ENCODE data around the gene HOXC10. TPM values are rescaled to one million over a fixed set of nuclear protein-coding genes. Genes with fewer than 3 reads are reported as not detected.
A peak's percentile ranks its signal among the peaks of the same experiment; 100 is the strongest.

HOXC10 gene
- total RNA-seq, 2 donors from 2014 or later: not detected

- Mint-ChIP-seq H3K27me3 (peaks cover 61 to 81% of the 10 kb centered on the region in 2 donors), H3K9me3 (no peaks in the 10 kb centered on the region), H3K27ac (no peak overlapping the region), H3K4me1 (ENCODE audit: low read depth in 2 of 2) (peaks cover 27 to 28% of the 10 kb centered on the region in 2 donors), H3K36me3 (no peaks in the 10 kb centered on the region), H3K4me3 (peak overlapping the region; percentile 26)
- ATAC-seq (no peak), DNase-seq (ENCODE audit: low spot score) (no peak)
Measured at GRCh38 chr12:53965281-53966084, 19.5 kb upstream of the HOXC10 start.

- DNase-seq (ENCODE audit: low spot score) (no peak), ATAC-seq (no peak)
- peak overlapping the region; percentile 19 for H3K4me3 Mint-ChIP-seq
- peaks cover 25 to 28% of the 10 kb centered on the region in 2 donors for H3K4me1 Mint-ChIP-seq (ENCODE audit: low read depth in 2 of 2)
- H3K9me3 Mint-ChIP-seq: no peaks in the 10 kb centered on the region
- peaks cover 65 to 84% of the 10 kb centered on the region in 2 donors for H3K27me3 Mint-ChIP-seq
- no peaks in the 10 kb centered on the region for H3K36me3 Mint-ChIP-seq
- no peak overlapping the region for H3K27ac Mint-ChIP-seq
Measured at GRCh38 chr12:53966085-53966384, 18.9 kb upstream of the HOXC10 start.

GRCh38 chr12:53966385-53967133, 18.4 kb upstream of the HOXC10 start:
- DNase-seq (ENCODE audit: low spot score): no peak
- H3K27me3 Mint-ChIP-seq: peaks cover 70 to 89% of the 10 kb centered on the region in 2 donors
- no peaks in the 10 kb centered on the region for H3K9me3 Mint-ChIP-seq
- H3K4me1 Mint-ChIP-seq (ENCODE audit: low read depth in 2 of 2): peaks cover 25 to 28% of the 10 kb centered on the region in 2 donors
- H3K4me3 Mint-ChIP-seq: peak overlapping the region; percentile 19
- H3K36me3 Mint-ChIP-seq: no peaks in the 10 kb centered on the region
- ATAC-seq: no peak
- no peak overlapping the region for H3K27ac Mint-ChIP-seq

- H3K4me1 Mint-ChIP-seq (ENCODE audit: low read depth in 2 of 2): peaks cover 25 to 28% of the 10 kb centered on the region in 2 donors
- H3K4me3 Mint-ChIP-seq: no peak overlapping the region
- H3K36me3 Mint-ChIP-seq: no peaks in the 10 kb centered on the region
- DNase-seq (ENCODE audit: low spot score): no peak
- no peak for ATAC-seq
- H3K27me3 Mint-ChIP-seq: peaks cover 78 to 95% of the 10 kb centered on the region in 2 donors
- H3K9me3 Mint-ChIP-seq: no peaks in the 10 kb centered on the region
- H3K27ac Mint-ChIP-seq: no peak overlapping the region
Measured at GRCh38 chr12:53967421-53967925, 17.5 kb upstream of the HOXC10 start.

GRCh38 chr12:53968214-53969127, 16.5 kb upstream of the HOXC10 start:
- Mint-ChIP-seq H3K4me1 (ENCODE audit: low read depth in 2 of 2) (peaks cover 31 to 32% of the 10 kb centered on the region in 2 donors), H3K9me3 (no peaks in the 10 kb centered on the region), H3K27me3 (peaks cover 80 to 95% of the 10 kb centered on the region in 2 donors), H3K4me3 (no peak overlapping the region), H3K27ac (no peak overlapping the region), H3K36me3 (no peaks in the 10 kb centered on the region)
- DNase-seq (ENCODE audit: low spot score) (no peak), ATAC-seq (no peak)

GRCh38 chr12:53969588-53970259, 15.2 kb upstream of the HOXC10 start:
- DNase-seq (ENCODE audit: low spot score) (no peak), ATAC-seq (no peak)
- Mint-ChIP-seq H3K36me3 (no peaks in the 10 kb centered on the region), H3K27me3 (peaks cover 71 to 84% of the 10 kb centered on the region in 2 donors), H3K4me1 (ENCODE audit: low read depth in 2 of 2) (peaks cover 21 to 25% of the 10 kb centered on the region in 2 donors), H3K27ac (no peak overlapping the region), H3K9me3 (no peaks in the 10 kb centered on the region), H3K4me3 (no peak overlapping the region)

- H3K36me3 Mint-ChIP-seq: no peaks in the 10 kb centered on the region
- no peak overlapping the region for H3K27ac Mint-ChIP-seq
- no peak for ATAC-seq
- H3K27me3 Mint-ChIP-seq: peaks cover 67 to 81% of the 10 kb centered on the region in 2 donors
- DNase-seq (ENCODE audit: low spot score): no peak
- H3K4me3 Mint-ChIP-seq: no peak overlapping the region
- H3K9me3 Mint-ChIP-seq: no peaks in the 10 kb centered on the region
- H3K4me1 Mint-ChIP-seq (ENCODE audit: low read depth in 2 of 2): peaks cover 18 to 24% of the 10 kb centered on the region in 2 donors
Measured at GRCh38 chr12:53970451-53970850, 14.5 kb upstream of the HOXC10 start.

- ATAC-seq: no peak
Measured at GRCh38 chr12:53971129-53971528, 13.8 kb upstream of the HOXC10 start.

GRCh38 chr12:53971686-53972085, 13.3 kb upstream of the HOXC10 start:
- no peak for DNase-seq (ENCODE audit: low spot score)
- peaks cover 12 to 20% of the 10 kb centered on the region in 2 donors for H3K4me1 Mint-ChIP-seq (ENCODE audit: low read depth in 2 of 2)
- no peak overlapping the region for H3K4me3 Mint-ChIP-seq
- no peak overlapping the region for H3K27ac Mint-ChIP-seq
- no peaks in the 10 kb centered on the region for H3K9me3 Mint-ChIP-seq
- H3K36me3 Mint-ChIP-seq: no peaks in the 10 kb centered on the region
- no peak for ATAC-seq
- H3K27me3 Mint-ChIP-seq: peaks cover 64 to 79% of the 10 kb centered on the region in 2 donors

More at GRCh38 chr12:53971129-53971528, 13.8 kb upstream of the HOXC10 start:
- Mint-ChIP-seq H3K27ac (no peak overlapping the region), H3K4me3 (no peak overlapping the region), H3K27me3 (peaks cover 67 to 81% of the 10 kb centered on the region in 2 donors), H3K36me3 (no peaks in the 10 kb centered on the region), H3K4me1 (ENCODE audit: low read depth in 2 of 2) (peaks cover 18 to 26% of the 10 kb centered on the region in 2 donors), H3K9me3 (no peaks in the 10 kb centered on the region)
- DNase-seq (ENCODE audit: low spot score): no peak

GRCh38 chr12:53972152-53972702, 12.7 kb upstream of the HOXC10 start:
- H3K4me1 Mint-ChIP-seq (ENCODE audit: low read depth in 2 of 2): peaks cover 11 to 19% of the 10 kb centered on the region in 2 donors
- H3K27me3 Mint-ChIP-seq: peaks cover 68 to 79% of the 10 kb centered on the region in 2 donors
- H3K9me3 Mint-ChIP-seq: no peaks in the 10 kb centered on the region
- no peaks in the 10 kb centered on the region for H3K36me3 Mint-ChIP-seq
- no peak overlapping the region for H3K4me3 Mint-ChIP-seq
- DNase-seq (ENCODE audit: low spot score): no peak
- H3K27ac Mint-ChIP-seq: no peak overlapping the region
- ATAC-seq: no peak

GRCh38 chr12:53972722-53973235, 12.2 kb upstream of the HOXC10 start, which contains the start of gene HOXC11:
Gene HOXC11 (plus strand): TSS chr12:53973126. CDS start chr12:53973242, 116 bp downstream.
- no peaks in the 10 kb centered on the region for H3K9me3 Mint-ChIP-seq
- peak within 1 kb of the TSS; percentile 31 to 78 for H3K27ac Mint-ChIP-seq
- DNase-seq (ENCODE audit: low spot score) (no peak), ATAC-seq (no peak)
- peaks cover 11 to 15% of the 10 kb centered on the region in 2 donors for H3K4me1 Mint-ChIP-seq (ENCODE audit: low read depth in 2 of 2)
- H3K4me3 Mint-ChIP-seq: peak within 1 kb of the TSS; percentile 71
- H3K27me3 Mint-ChIP-seq: peaks cover 65 to 79% of the 10 kb centered on the region in 2 donors
- H3K36me3 Mint-ChIP-seq: no peaks in the 10 kb centered on the region

GRCh38 chr12:53973236-53974042, 11.5 kb upstream of the HOXC10 start:
- DNase-seq (ENCODE audit: low spot score) (no peak), ATAC-seq (peak in 1 of 2 donors; percentile 17)
- peaks cover 63 to 79% of the 10 kb centered on the region in 2 donors for H3K27me3 Mint-ChIP-seq
- no peaks in the 10 kb centered on the region for H3K36me3 Mint-ChIP-seq
- H3K4me1 Mint-ChIP-seq (ENCODE audit: low read depth in 2 of 2): peaks cover 11 to 19% of the 10 kb centered on the region in 2 donors
- peak overlapping the region; percentile 31 to 78 for H3K27ac Mint-ChIP-seq
- no peaks in the 10 kb centered on the region for H3K9me3 Mint-ChIP-seq
- H3K4me3 Mint-ChIP-seq: peak overlapping the region; percentile 71
